HG03159 (cell line): Measurements from ENCODE around the gene HMCN1.
A peak's percentile ranks its signal among the peaks of the same experiment; 100 is the strongest.

Experiments
- ATAC-seq: cut with Tn5 transposase; IDR thresholded peaks from one replicate; pipeline ENCODE4 v1.9.1; 2021; ENCODE audit warnings: mild to moderate bottlenecking, moderate library complexity; ENCODE audit not compliant: unreplicated experiment

HMCN1 gene

DNA sequence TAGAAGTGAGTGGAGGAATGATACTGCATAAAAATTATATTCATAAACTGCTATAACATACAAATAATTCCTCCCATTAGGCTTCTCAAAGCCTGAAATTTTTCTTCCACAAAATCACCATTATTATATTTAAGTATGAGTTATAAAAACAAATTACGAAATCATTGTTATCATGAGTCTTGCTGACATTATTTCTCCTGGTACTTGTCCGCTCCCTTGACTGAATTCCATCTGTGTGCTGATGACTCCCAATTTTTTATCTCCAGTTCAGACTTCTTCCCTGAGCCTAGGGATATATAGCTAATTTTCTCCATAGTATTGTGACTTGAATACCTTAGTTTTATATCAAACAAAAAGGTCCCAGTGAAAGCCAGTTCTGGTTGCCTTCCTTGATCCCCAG, 268.2 kb downstream of the HMCN1 start:
- no peak for ATAC-seq

DNA sequence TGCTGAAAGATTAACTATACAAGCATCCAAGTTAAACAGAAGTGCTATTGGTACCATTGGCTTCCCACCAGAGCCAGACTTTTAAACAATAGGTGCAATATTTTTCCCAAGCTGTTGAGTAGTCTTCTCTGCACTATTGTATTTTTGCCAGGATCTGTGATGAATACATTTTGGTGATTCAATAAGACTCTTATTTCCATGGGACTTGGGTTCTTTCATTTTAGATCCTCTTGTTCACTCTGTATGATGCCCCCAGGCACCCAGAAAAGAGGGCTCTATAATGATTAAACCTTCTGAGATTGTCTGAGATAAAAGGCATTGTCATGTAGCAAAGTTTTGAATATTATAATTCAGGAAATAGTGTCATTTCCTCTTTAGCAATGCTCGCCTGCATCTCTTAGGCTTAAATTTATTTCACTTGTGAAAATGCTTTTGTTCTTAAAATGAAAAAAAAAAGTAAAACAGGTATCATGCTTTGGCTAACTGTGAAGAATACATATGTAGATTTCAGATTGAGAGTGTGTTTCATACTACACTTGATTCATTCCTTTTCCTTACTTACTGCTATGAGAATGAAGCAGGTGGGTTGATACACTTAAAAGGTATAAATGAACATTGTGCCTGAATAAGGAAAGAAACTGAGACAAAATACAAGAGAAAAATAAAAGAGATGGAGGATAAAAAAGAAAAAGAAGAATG, 275.0 kb downstream of the HMCN1 start:
- no peak for ATAC-seq

- ATAC-seq, result no peak
These were observed 280.3 kb downstream of the HMCN1 start for GRCh38 chr1:186014370-186015037.

DNA sequence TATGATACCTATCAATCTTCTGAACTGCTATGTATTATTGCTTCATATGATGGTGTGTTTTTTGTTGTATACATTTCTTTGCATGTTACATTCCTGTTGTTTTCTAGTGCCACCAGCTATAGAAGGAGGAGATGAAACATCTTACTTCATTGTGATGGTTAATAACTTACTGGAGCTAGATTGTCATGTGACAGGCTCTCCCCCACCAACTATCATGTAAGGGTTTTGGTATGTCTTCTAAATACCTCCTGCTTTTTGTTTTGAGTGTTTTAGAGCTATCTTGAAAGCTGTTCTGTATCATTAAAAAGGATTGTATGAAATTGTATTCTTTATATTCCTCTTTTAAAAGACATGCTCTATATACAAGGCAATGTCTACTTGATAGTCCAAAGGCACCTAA, 282.7 kb downstream of the HMCN1 start:
- ATAC-seq, result no peak

GRCh38 chr1:186022184-186022583, 288.0 kb downstream of the HMCN1 start:
- no peak for ATAC-seq

DNA sequence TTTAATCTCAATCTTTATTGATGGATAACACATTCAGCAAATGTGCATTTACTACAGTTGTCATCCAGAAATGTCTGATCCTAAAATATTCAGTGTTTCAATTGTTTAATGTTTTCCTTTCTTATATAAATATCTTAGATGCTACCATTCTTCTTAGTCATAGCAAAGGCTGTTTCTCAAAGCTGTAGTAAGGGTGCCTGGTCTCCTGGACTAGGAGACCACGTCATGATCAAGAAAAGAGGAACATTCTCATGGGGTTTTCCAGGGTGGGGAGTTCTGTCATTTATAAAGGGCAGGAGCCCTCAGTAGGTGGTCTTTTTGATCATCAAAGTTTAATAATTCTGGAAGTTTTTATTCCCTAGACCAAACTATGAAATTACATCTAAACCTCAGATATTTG, 292.8 kb downstream of the HMCN1 start:
- no peak for ATAC-seq

DNA sequence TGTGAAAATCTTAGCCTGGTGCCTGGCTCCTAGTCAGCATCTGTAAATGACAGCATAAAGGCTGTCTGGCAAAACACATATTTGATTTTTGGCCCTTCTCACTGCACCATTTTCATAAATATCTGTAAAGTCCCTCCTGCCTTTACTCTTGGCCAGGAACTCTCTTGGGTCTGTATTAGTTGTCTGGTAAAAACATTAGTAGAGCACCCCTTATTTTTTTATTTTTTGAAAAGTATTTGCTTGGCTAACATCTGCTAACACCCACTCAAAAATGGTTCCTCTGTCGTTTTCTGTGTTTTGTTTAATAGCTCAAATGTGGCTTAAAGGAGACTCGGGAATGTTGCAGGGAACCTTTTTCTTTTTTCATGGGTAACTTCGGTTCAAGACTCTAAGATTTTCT, 293.4 kb downstream of the HMCN1 start:
- no peak for ATAC-seq

DNA sequence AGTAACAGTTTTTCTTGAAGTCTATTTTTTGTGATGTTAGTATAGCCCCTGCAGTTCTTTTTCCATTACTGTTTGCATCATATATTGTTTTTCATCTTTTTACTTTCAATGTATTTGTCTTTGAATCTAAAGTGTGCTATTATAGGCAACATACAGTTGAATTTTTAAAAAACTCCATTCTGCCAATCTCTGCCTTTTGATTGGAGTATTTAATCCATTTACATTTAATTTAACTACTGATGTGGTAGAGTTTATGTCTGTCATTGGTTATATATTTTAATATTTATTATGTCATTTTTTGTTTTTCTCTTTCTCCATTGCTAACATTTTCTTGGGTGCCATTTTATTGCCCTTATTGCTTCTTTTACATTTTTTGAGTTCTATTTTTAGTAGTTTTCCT, 296.3 kb downstream of the HMCN1 start:
- ATAC-seq, result no peak

GRCh38 chr1:186033847-186034271, 299.7 kb downstream of the HMCN1 start:
- no peak for ATAC-seq

- ATAC-seq, result no peak
These were observed 308.0 kb downstream of the HMCN1 start for GRCh38 chr1:186042230-186042629.

DNA sequence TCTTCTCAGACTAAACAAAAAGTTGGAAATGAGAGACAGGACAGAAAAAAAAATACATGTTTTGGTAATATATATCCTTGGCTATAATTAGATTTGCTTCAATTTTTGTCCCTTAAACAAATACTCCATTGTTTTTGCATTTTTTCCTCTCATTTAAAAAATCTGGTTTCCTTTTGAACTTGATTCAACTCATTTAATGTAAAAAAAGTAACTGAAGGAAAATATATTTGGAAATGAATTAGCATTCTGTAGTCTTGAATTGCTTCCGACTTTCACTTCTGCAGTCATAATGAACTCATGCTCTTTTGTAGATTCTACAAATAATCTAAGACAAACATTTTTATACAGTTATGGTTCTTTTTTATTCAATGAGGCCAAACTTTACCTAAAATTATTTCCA, 309.1 kb downstream of the HMCN1 start:
- ATAC-seq, result no peak

GRCh38 chr1:186044079-186044685, 310.0 kb downstream of the HMCN1 start:
- no peak for ATAC-seq

- no peak for ATAC-seq
These were observed 312.4 kb downstream of the HMCN1 start for GRCh38 chr1:186046437-186047211.

GRCh38 chr1:186050360-186050759, 316.2 kb downstream of the HMCN1 start:
- ATAC-seq, result no peak

GRCh38 chr1:186054003-186054402, 319.8 kb downstream of the HMCN1 start:
- no peak for ATAC-seq

GRCh38 chr1:186054932-186055331, 320.7 kb downstream of the HMCN1 start:
- no peak for ATAC-seq

- ATAC-seq, result no peak
These were observed 321.7 kb downstream of the HMCN1 start for GRCh38 chr1:186055846-186056245.

DNA sequence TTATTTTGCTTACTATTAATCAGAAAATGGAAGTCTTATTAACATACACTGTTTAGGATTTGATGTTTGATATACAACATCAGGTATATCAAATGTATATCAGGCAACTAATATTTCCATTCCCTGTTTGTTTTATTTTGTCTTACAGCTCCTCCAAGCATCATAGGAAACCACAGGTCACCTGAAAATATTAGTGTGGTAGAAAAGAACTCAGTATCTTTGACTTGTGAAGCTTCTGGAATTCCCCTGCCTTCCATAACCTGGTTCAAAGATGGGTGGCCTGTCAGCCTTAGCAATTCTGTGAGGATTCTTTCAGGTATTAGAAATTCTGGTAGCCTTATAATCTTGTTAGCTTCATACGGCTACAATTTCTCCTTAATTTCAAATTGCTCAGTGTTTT, 322.9 kb downstream of the HMCN1 start:
- no peak for ATAC-seq

DNA sequence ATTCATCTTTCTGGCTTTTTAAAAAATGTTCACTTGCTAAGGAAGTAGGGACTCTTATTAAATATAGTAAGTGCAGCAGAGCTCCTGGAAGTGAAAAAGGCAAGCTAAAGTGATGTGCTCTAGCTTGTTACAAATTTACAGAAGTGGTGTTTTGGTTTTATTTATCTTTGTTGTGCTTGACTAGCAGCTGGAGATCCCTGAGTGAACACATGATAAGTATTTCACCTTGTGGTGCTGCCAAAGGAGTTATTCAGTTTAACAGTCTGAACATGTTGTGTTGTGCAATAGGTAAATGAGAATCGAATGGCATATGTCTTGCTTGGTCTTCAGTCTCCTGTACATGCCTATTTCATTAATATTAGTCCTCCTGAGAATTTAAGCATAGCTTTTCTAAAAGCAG, 325.1 kb downstream of the HMCN1 start:
- peak; percentile 46 for ATAC-seq

GRCh38 chr1:186059752-186060151, 325.6 kb downstream of the HMCN1 start:
- no peak for ATAC-seq

- no peak for ATAC-seq
These were observed 326.0 kb downstream of the HMCN1 start for GRCh38 chr1:186060226-186060625.
